GM18867 (cell line): Measurements from ENCODE around the gene HHATL.

ENCODE experiments used
- ATAC-seq: cut with Tn5 transposase; IDR thresholded peaks from one replicate; pipeline ENCODE4 v1.9.1; 2021; ENCODE audit warnings: mild to moderate bottlenecking, moderate library complexity; ENCODE audit not compliant: unreplicated experiment

The HHATL gene

DNA sequence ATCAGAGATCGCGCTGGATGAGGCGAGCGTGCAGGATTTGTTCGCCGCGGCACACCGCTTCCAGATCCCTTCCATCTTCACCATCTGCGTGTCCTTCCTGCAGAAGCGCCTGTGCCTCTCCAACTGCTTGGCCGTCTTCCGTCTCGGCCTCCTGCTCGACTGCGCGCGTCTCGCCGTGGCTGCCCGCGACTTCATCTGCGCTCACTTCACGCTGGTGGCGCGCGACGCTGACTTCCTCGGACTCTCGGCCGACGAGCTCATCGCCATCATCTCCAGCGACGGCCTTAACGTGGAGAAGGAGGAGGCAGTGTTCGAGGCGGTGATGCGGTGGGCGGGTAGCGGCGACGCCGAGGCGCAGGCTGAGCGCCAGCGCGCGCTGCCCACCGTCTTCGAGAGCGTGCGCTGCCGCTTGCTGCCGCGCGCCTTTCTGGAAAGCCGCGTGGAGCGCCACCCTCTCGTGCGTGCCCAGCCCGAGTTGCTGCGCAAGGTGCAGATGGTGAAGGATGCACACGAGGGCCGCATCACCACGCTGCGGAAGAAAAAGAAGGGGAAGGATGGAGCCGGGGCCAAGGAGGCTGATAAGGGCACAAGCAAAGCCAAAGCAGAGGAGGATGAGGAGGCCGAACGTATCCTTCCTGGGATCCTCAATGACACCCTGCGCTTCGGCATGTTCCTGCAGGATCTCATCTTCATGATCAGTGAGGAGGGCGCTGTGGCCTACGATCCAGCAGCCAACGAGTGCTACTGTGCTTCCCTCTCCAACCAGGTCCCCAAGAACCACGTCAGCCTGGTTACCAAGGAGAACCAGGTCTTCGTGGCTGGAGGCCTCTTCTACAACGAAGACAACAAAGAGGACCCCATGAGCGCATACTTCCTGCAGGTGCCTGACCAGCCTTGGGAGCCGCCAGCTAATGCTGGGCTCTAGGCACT is 16.4 kb downstream of the HHATL start:
- ATAC-seq = no peak

DNA sequence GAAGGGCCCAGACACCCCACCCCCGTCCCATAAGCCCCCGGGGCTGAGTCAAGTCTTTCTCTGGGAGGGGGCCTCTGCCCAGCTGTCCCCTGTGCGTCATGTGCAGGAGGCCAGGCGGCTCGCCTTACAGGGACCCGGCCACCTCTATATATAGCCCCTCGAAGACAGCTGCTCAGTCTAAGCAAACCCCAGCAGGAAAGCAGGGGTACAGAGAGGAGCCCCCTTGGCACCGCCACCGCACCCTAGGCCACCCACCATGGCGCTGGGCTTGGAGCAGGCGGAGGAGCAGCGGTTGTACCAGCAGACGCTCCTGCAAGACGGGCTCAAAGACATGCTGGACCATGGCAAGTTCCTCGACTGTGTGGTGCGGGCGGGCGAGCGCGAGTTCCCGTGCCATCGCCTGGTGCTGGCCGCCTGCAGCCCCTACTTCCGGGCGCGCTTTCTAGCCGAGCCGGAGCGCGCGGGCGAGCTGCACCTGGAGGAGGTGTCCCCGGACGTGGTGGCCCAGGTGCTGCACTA is 17.2 kb downstream of the HHATL start, which contains the start of gene KLHL40:
Gene KLHL40 (plus strand): TSS at position 175 of the 519 bp plus-strand sequence. CDS start 82 bp downstream, at position 257.
- ATAC-seq = no peak

- ATAC-seq = no peak
Measured at GRCh38 chr3:42684632-42685362, 17.8 kb downstream of the HHATL start.

- no peak for ATAC-seq
Measured at GRCh38 chr3:42683875-42684598, 18.6 kb downstream of the HHATL start.

DNA sequence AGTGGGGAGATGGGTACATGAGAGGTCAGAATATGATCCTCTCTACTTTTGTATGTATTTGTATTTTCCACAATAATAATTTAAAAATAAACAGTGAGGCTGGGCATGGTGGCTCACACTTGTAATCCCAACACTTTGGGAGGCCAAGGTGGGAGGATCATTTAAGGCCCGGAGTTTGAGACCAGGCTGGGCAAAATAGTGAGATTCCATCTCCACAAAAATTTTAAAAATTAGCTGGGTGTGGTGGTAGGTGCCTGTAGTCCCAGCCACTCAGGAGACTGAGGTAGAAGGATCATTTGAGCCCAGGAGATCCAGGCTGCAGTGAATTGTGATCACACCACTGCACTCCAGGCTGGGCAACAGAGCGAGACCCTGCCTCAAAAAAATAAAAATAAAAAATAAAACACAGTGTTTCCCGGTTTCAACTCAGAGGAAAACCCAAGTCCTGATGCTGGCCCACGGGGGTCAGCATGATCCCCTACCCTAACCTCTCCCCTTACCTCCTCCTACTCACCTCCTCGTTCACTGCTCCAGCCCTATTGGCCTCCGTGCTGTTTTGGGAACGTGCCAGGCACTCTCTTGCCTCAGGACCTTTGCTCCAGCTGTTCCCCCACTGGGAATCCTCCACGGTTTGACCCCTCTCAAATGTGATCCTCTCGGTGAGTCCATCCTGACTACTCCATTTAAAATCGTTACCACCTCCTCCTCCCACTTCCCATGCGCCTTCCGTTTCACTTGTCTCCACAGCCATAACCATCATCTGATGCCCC is 20.1 kb downstream of the HHATL start:
- no peak for ATAC-seq

DNA sequence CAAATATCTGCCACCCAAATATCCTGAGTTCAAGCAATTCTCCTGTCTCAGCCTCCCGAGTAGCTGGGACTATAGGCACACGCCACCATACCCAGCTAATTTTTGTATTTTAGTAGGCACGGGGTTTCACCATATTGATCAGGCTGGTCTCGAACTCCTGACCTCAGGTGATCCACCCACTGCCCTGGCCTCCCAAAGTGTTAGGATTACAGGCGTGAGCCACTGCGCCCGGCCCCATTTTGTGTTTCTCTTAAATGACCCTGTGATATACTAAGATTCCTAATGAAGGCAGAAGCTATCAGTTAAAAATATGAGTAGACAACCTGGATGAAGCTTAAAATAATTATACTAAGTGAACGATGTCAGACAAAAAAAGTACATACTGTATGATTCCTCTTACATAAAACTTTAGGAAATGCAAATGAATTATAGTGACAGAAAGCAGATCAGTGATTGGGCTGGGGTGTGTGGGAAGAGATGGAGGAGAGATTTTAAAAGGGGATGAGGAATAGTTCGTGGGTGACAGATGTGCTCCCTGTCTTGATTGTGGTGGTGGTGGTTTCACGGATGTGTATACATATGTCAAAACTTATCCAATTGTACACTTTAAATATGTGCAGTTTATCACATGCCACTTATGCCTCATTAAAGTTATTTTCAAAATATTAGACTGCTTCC is 21.1 kb downstream of the HHATL start:
- ATAC-seq = no peak

DNA sequence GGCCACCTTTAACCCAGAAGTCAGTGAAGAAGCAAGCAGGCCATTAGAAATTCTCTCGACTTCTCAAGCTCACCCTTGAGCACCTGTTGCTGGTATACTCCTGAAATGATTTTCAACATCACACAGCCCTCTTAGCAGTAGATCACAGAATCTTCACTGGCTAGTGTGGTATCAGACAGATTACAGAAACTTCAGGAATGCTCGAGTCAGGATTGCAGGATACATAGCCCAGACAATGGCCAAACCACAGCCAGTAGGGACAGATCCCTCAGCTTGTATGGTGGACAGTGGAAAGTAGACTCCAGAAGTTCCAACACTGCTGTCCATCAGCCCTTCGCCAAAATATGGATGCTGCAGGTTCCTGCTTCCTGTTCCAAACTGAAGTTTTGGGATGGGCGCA is 21.8 kb downstream of the HHATL start:
- no peak for ATAC-seq

DNA sequence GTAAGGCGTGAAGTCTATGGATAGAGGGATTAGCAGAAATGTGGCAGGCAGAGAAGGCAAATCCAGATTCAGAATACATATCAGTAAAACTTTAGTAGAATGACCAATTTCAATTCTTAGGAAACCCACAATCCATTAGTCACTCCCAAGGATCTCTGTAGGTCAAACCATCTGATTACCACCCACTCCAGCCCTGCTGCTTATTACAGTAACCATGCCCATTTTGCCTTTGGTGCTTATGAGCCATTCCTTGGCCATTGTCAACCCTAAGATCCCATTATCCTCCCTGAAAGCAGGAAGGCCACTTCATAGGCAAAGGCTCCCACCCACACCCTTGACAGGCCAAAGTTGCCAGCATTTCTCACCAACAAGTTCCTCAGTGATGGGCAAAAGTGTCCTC is 22.3 kb downstream of the HHATL start:
- no peak for ATAC-seq

DNA sequence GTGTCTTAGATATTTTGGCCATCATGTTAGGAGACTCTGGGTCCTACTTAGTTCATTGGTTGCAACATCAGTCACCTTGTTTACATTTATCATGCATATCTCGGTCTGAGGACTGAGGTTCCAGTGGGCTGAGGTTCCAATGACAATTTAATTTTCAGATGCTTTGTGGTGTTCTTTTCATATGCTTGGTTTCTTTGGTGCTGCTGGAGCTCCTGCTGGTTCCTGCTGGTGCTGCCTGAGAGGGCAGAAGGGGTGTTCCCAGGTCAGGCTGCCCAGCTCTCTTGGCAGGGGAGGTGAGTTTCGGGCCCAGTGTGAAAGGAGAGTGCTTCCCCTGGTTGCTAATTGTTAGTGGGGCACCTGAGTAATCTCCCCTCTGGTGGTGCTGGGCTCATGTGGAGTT is 24.2 kb downstream of the HHATL start:
- ATAC-seq = no peak

- ATAC-seq = no peak
Measured at GRCh38 chr3:42675909-42676308, 26.7 kb downstream of the HHATL start.

- no peak for ATAC-seq
Measured at GRCh38 chr3:42674146-42674545, 28.5 kb downstream of the HHATL start.

DNA sequence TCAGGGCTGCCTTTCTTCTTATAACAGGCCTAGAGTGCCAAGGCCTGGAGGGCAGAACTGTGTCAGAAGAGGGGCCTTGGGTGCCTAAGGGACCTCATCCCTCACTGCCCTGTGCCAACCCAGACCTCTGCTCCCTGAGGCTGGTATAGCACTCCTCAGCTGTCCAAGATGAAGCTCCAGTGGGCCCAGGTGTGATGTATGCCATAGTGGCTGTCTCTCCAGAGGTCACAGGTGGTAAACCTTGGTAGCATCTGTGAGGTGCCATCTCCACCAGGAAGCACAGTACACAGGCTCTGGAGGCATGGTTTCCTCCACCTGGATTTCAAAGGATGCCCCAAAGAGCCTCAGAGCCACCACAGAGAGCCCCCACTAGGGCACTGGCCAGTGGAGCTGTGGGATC is 29.5 kb downstream of the HHATL start:
- ATAC-seq = no peak

DNA sequence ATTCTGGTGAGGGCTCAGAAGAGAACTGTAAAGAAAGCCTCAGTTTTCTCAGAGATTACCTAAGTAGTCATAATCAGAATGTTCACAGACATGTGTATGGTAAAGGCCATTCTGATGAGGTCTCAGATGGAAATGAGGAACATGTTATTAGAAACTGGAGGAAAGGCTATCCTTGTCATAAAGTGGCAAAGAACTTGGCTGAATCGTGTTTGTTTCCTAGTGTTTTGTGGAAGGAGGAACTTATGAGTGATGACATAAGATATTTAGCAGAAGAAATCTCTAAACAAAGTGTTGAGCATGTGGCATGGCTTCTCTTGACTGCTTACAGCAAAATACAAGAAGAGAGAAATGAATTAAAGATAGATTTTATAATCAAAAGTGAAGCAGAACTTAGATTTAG is 30.1 kb downstream of the HHATL start:
- no peak for ATAC-seq

DNA sequence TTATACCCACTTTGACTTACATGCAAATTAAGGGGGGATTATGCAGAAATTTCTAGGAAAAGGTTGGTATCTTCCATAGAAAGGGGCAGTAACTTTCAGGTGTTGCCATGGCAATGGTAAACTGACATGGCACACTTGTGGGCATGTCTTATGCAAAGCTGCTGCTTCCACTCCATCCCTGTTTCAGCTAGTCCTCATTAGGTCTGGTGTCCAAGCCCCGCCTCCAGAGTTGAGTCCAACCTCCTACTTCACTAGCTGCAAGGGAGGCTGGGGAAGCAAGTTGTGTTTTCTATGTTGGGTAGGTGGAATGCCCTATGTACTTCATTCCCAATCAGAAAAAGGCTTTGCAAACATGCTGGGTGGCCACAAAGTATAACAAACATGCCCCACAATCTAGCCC is 31.9 kb downstream of the HHATL start:
- no peak for ATAC-seq

GRCh38 chr3:42670051-42670576 is 32.5 kb downstream of the HHATL start:
- no peak for ATAC-seq

- ATAC-seq = no peak
Measured at GRCh38 chr3:42668793-42669217, 33.8 kb downstream of the HHATL start.

DNA sequence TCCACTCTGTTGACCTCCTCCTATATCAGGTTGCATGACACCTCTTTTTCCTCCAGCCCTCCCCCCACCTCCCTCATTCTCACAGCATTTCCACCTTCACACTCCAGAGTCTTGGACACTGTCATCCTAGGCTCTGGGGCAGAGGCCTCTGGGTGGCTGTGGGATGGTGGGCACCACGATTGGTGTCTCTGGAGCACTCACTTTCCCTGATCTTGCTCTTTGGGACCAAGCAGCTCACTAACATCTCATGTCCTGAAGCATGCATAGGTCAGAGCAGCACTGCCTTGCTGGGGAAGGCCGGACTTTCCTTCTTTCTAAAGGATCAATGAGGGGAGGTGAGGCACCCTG is 34.2 kb downstream of the HHATL start:
- ATAC-seq = no peak

DNA sequence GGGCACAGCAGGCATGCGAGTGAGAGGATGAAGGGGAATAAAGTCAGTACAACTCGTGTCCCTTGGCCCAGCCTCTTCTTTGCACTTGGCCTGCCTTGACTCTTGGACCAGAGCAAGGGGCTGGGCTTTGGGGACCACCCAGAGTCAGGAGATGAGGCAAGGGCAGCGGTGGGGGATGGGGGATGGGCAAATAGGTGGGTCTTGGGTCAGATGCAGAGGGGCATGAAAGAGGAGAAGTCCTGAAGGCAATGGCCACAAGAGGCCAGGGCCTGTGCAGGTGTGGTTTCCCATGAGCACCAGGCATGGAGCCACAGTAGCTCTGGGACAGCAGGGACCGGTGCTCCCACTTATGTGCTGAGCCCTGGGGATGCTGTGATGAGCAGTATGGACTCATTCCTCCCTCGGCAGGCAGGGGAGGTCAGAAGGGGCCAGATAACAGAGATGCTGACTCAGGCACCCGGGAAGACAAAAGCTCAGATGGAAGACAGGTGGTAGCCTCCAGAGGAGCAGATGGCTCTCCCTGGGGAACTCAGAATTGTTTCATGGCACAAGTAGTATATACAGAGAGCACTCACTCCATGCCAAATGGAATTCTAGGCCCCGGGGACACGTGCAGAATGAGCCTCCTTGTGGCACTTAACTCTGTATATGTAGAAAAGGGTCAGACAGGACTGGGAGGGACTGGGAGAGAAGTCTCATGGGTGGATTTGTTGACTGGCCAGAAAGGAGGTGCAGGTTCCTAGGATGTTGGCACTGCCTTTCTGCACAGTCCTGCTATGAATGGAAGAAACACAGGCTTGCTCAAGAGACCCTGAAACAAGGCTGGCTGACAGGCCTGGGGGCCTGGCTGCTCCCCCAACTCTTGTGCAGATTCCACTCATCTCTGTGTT is 34.8 kb downstream of the HHATL start:
- ATAC-seq = no peak

GRCh38 chr3:42667096-42667522 is 35.5 kb downstream of the HHATL start:
- ATAC-seq = no peak
